Skeletal muscle satellite cell (primary cell): ENCODE results near the gene ERFE.

Experiments
- H3K27me3 ChIP-seq: 2 replicates; pipeline ENCODE4 v1.7.0; 2013; ENCODE audit warnings: low read length; ENCODE audit not compliant: control insufficient read depth, insufficient read depth
- H3K36me3 ChIP-seq: 2 replicates; pipeline ENCODE4 v1.7.0; 2013; ENCODE audit warnings: mild to moderate bottlenecking, control low read depth, low read length; ENCODE audit not compliant: insufficient read depth
- H3K4me1 ChIP-seq: 2 replicates; pipeline ENCODE4 v1.7.0; 2013; ENCODE audit warnings: low read length; ENCODE audit not compliant: control insufficient read depth, insufficient read depth
- H3K4me2 ChIP-seq: 2 replicates; pipeline ENCODE4 v1.7.0; 2013; ENCODE audit warnings: mild to moderate bottlenecking, low read length
- H3K4me3 ChIP-seq: 2 replicates; pipeline ENCODE4 v1.7.0; 2013; ENCODE audit warnings: low read length
- H3K9ac ChIP-seq: 2 replicates; pipeline ENCODE4 v1.7.0; 2013; ENCODE audit warnings: mild to moderate bottlenecking, low read depth, low read length, moderate library complexity
- H3K9me3 ChIP-seq: replicated peaks from 2 replicates; pipeline ENCODE4 v1.7.0; 2013; ENCODE audit warnings: mild to moderate bottlenecking, control low read depth, low read length

ERFE gene

DNA sequence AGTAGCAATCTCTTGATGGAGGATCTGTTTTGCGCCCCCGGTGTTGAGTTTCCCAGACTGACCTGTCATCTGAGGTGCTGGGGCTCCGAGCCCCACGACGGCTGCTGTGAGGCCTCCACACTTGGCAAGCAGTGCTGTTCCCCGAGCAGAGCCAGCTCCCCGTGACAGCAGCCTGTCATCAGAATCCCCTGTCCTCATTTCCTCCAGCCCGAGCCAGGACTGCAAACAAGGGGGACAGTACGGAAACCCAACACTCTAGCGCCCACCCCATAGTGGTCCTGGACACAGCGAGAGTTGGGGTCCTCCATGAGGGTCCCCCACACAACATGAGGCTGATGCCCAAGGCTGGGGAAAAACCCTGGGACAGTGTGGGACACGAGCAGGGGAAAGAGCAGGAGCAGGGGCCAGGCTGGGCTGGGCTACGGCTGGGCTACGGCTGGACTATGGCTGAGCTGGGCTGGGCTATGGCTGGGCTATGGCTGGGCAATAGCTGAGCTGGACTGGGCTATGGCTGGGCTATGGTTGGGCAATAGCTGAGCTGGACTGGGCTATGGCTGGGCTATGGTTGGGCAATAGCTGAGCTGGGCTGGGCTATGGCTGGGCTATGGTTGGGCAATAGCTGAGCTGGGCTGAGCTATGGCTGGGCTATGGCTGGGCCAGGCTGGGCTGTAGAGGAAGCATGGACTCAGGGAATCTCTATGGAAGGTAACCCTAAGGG lies 21.8 kb upstream of the ERFE start:
- no peaks in the 10 kb centered on the region for H3K9me3 ChIP-seq
- H3K36me3 ChIP-seq, result no peaks in the 10 kb centered on the region
- no peaks in the 10 kb centered on the region for H3K27me3 ChIP-seq
- H3K4me3 ChIP-seq, result peak overlapping the region; percentile 62
- H3K9ac ChIP-seq, result peak overlapping the region; percentile 67
- peaks cover 41% of the 10 kb centered on the region for H3K4me1 ChIP-seq
- H3K4me2 ChIP-seq, result peak overlapping the region; percentile 78

DNA sequence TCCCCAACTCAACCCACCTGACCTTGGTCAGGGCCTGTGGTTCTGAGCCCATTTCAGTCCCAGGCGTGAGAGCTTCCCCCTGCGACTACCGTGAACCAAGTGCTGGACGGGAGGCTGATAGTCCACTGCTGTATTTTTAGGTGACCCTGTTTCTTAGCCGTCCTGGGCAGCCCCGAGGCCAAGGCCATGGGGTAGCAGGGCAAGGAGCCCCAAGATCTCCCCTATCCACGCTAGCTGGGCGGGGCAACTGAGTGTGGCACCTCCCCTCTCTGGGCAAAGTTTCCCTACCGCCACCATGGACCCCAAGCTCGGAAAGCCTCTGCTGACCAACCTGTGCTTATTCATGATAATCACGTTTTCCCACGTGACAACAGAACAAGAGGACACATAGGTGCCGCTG lies 20.9 kb upstream of the ERFE start:
- Histone ChIP-seq H3K9ac (no peak overlapping the region), H3K4me1 (peaks cover 50% of the 10 kb centered on the region), H3K9me3 (no peaks in the 10 kb centered on the region), H3K36me3 (no peaks in the 10 kb centered on the region), H3K4me3 (no peak overlapping the region), H3K27me3 (no peaks in the 10 kb centered on the region), H3K4me2 (no peak overlapping the region)

DNA sequence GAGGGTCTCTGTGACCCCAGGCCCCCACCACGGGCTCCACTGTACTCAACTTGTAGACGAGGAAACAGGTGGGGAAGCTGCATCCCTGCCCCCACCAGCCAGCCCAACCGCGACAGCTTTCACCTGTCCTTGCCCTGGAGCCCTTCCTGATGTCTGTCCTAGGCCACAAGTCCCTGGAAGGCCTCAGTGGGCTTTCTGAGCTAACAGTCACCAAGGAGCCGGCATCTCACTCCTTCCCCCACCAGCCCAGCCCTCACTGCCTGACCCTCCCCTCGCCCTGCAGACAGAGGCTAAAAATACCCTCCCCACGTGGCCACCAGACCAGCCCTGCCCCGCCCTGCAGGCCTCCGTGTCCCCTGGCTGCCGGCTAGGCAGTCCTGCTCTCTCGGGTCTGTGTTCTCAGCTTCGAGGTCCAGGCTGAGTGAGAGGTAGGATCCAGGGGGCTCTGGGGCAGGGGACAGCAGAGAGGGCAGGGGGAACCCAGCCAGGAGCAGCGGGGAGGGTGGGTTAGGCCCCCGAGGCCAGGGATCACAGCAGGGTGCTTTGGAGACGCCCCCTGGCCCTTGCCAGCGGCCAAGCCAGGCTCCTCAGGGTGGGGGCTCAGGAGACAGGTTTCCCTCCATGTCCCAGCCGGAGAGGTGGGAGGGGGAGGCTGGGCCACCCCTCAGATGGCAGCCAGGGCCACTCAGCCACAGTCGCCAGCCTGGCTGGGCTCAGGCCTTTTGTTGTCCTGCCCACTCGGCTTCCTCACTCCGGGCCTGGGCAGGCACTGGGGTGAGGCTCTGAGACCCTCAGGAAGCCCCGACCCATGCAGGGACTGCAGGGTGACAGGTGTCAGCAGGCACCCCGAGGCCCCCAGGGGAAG lies 20.2 kb upstream of the ERFE start, which contains the start of gene KLHL30:
KLHL30 (plus strand) TSS at position 338 of the 865 bp plus-strand sequence. CDS start 2,087 bp downstream, outside the sequence.
- Histone ChIP-seq H3K4me2 (peak within 1 kb of the TSS; percentile 60), H3K4me3 (peak within 1 kb of the TSS; percentile 59), H3K9me3 (no peaks in the 10 kb centered on the region), H3K36me3 (no peaks in the 10 kb centered on the region), H3K9ac (peak within 1 kb of the TSS; percentile 76), H3K27me3 (no peaks in the 10 kb centered on the region), H3K4me1 (peaks cover 57% of the 10 kb centered on the region)

DNA sequence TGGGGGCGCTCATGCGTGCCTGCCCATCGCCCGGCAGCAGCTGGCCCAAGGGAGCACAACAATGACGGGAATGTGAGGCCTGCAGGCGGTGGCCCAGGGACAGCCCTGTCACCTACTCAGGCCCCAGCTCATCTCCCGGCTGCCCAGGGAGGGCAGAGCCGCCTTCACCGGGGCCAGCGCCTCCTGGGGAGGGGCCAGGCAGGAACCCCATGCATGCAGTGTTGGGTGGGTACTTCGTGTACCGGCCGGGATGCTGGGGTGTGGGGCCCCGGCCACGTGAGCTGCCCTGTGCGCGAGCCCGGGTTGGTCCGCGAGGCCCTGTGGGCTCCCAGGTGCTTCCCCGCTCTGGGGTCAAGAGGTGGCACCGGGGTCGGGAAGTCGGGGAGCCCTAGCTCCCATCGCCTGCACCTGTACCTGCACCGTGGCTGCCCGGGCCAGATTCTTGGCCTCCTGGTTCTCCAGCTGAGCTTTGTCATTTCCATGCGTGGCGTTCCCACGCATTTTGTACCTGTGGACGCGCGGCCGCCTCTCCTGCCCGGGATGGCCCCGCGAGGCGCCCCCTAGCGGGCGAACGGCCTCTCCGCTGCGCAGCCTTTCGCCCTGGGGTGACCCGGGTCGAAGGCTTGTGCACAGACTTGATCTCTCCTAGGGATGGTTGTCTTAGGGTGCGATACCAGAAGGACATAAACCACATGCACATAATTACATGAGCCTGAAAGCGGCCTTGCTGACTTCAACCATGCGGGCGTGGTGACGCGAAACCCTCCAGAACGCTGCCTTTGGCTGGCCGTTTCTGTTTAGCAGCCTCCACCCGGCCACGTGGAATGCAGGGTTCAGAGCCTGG lies 19.4 kb upstream of the ERFE start:
- Histone ChIP-seq H3K4me2 (peak overlapping the region; percentile 60), H3K4me1 (peaks cover 63% of the 10 kb centered on the region), H3K9ac (peak overlapping the region; percentile 76), H3K36me3 (no peaks in the 10 kb centered on the region), H3K4me3 (peak overlapping the region; percentile 59), H3K9me3 (no peaks in the 10 kb centered on the region), H3K27me3 (no peaks in the 10 kb centered on the region)

DNA sequence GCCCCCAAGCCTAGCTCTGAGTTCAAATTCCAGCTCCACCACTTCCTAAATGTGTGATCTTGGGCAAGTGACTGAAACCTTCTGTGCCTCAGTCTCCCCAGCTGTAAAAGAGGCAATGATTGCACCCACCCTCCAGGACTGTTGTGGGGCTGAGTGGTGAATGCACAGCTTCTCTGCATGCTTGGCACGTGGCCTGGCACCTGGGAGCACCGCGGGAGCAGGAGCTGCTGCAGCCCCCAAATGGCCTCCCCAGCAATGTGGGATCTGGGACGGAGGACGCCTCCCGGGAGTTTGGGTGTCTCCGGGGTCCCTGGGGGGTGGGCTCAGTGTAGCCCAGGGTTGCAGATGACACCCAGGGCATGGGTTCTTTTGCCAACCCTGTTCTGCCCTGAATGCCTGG lies 18.7 kb upstream of the ERFE start:
- Histone ChIP-seq H3K27me3 (no peaks in the 10 kb centered on the region), H3K9me3 (no peaks in the 10 kb centered on the region), H3K36me3 (no peaks in the 10 kb centered on the region), H3K4me1 (peaks cover 63% of the 10 kb centered on the region), H3K4me2 (no peak overlapping the region), H3K9ac (no peak overlapping the region), H3K4me3 (no peak overlapping the region)

DNA sequence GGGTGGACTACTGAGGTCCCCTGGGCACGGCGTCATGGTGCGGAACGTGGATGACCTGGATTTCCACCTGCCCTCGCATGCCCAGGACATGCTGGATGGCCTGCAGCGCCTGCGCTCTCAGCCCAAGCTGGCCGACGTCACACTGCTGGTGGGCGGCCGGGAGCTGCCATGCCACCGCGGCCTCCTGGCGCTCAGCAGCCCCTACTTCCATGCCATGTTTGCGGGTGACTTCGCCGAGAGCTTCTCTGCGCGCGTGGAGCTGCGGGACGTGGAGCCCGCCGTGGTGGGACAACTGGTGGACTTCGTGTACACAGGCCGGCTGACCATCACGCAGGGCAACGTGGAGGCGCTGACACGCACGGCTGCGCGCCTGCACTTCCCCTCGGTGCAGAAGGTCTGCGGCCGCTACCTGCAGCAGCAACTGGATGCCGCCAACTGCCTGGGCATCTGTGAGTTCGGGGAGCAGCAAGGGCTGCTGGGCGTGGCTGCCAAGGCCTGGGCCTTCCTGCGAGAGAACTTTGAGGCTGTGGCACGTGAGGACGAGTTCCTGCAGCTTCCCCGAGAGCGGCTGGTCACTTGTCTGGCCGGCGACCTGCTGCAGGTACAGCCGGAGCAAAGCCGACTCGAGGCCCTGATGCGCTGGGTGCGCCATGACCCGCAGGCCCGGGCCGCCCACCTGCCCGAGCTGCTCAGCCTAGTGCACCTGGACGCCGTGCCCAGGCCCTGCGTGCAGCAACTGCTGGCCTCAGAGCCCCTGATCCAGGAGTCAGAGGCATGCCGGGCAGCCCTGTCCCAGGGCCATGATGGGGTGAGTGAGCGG lies 17.8 kb upstream of the ERFE start:
- Histone ChIP-seq H3K4me3 (peak overlapping the region; percentile 34), H3K4me1 (peaks cover 63% of the 10 kb centered on the region), H3K9me3 (no peaks in the 10 kb centered on the region), H3K4me2 (peak overlapping the region; percentile 75), H3K27me3 (no peaks in the 10 kb centered on the region), H3K9ac (no peak overlapping the region), H3K36me3 (no peaks in the 10 kb centered on the region)

DNA sequence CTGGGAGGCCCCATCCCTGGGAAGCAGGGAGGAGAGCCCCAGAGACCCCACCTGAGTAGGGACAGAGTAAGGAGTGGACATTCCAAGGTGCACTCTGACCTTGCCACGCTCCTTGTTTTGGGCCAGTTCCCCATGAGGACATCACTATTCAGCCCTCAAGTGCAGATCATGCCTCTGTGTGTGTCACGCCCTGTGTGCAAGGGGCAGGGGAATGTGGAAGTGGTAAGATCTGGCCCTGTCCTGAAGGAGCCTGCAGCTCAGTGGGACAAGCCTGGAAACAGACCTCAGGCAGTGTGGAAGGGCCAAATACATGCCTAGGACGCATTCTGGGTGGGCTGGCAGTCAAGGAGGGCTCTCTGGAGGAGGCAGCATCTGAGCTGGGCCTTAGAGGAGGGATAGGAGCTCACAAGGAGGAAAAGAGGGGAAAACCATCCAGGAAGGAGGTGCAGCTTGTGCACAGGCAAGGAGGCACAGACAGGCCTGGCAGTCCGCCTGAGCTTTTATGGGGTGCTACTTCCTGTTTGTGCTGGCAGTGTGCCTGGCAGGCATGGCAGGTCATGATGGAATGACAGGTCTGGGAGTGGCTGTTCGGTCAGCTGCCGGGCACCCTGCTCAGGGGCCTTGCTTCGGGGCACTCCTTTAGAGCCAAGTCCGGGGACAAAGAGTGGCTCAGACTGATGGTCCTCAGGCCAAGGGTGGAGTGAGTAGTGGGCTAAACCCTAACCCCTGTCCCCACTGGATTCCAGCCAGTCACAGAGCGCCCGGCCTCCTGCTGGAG lies 17.0 kb upstream of the ERFE start:
- H3K9me3 ChIP-seq, result no peaks in the 10 kb centered on the region
- peak overlapping the region; percentile 21 for H3K9ac ChIP-seq
- peak overlapping the region; percentile 34 for H3K4me3 ChIP-seq
- H3K36me3 ChIP-seq, result no peaks in the 10 kb centered on the region
- H3K27me3 ChIP-seq, result no peaks in the 10 kb centered on the region
- peaks cover 60% of the 10 kb centered on the region for H3K4me1 ChIP-seq
- peak overlapping the region; percentile 75 for H3K4me2 ChIP-seq

DNA sequence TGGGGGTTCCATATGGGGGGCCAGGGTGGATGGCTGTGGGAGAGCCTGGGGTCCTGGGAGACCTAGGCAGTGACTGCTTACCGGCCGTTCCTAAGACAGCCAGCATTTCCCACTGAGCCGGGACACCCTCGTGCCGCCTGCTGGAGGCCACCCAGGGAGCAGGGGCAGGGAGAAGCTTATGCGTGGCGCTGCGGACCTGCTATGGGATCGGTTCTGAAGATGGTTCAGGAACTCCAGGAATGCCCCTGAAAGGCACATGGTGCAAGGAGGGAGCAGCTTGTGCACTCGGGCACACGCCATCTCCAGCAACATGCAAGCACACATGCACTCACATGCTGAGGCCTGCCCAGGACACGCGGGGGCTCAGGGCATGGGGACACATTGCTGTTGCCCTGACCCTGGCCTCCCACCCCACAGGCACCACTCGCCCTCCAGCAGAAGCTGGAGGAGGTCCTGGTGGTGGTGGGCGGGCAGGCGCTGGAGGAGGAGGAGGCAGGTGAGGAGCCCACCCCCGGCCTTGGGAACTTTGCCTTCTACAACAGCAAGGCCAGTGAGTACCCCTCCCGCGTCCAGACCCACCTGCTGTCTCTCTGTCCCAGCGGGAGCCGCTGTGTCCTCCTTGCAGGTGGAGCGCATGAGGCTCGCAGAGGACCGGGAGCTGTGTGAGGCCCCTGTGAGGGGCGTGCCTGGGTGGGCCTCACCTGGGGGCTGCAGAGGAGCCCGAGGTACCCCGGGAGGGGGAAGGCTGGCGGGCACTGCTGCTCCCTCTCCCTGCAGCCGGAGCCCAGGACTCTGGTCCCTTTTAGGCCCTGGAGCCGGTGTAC lies 16.2 kb upstream of the ERFE start:
- H3K27me3 ChIP-seq, result no peaks in the 10 kb centered on the region
- peak overlapping the region; percentile 70 for H3K9ac ChIP-seq
- peaks cover 52% of the 10 kb centered on the region for H3K4me1 ChIP-seq
- H3K36me3 ChIP-seq, result no peaks in the 10 kb centered on the region
- H3K4me3 ChIP-seq, result peak overlapping the region; percentile 34
- no peaks in the 10 kb centered on the region for H3K9me3 ChIP-seq
- H3K4me2 ChIP-seq, result peak overlapping the region; percentile 75

DNA sequence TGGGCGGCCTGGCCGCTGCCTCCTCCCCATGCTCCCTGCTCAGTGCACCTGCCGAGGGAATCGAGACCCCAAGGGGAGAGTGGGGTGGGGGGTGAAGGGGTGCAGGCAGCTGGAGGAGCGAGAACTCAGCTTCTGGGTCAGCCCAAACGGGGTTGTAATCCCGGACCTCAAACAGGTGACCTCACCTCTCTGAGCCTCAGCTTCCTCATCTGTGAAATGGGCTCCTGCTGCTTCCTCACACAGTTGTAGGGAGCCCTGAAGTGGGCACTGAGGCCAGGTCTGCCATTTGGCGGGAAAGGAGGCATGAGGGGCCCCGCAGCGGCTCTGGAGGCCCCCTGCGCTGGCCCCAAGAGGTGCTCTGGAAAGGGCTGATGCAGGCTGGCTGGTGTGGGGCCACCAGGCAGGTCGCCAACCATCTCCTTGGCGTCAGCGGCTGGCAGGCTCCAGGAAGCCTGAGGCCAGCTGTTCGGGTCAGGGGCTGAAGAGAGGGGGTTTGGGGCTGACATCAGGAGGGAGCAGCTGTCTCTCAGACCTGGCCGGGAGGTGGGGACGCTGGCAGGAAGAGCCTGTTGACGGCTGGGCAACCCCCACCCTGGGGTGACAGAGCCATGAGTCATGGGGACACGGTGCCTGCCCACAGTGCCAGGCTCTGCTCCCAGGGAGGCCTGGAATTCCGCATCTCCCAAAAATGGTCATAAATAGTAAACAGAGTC lies 15.4 kb upstream of the ERFE start:
- Histone ChIP-seq H3K9ac (peak overlapping the region; percentile 70), H3K27me3 (no peaks in the 10 kb centered on the region), H3K4me1 (peaks cover 44% of the 10 kb centered on the region), H3K4me3 (peak overlapping the region; percentile 52), H3K4me2 (peak overlapping the region; percentile 75), H3K9me3 (no peaks in the 10 kb centered on the region), H3K36me3 (no peaks in the 10 kb centered on the region)
